Medulla oblongata (tissue), 1 donor: ENCODE measurements around the gene METTL9.
"Not testable (repeated sequence)": the region's sequence is repeated elsewhere in the genome, so short reads cannot be mapped to it uniquely, and the experiment has no call there.

ENCODE experiments used
- DNase-seq: peaks from one replicate; pipeline ENCODE4 v3.0.0-alpha.2; 2015; ENCODE audit errors: extremely low spot score

METTL9 gene

GRCh38 chr16:21599122-21600030 lies at the start of gene METTL9:
Gene METTL9 (plus strand): TSS chr16:21599577. CDS start chr16:21599734, 157 bp downstream.
- DNase-seq: peak; percentile 97

DNA sequence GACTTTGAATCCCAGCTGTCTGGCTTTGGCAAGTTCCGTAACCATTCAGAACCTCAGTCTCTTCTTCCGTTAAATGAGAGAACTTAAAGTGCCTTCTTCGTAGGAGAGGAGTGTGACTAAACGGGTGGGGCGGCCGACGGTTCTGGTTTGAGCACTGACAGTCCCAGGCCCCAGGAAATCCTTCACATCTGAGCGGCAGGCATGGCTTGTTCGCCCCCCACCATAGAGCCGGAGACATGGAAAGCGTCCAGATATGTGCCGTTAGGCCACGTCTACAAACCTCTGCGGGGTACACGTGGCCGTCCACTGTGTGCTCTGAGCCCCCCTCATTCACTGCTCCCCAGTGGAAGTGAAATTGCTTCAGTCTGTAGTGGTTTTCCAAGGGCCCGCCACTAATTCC lies 49.4 kb upstream of the METTL9 start:
- DNase-seq: not testable (repeated sequence)

DNA sequence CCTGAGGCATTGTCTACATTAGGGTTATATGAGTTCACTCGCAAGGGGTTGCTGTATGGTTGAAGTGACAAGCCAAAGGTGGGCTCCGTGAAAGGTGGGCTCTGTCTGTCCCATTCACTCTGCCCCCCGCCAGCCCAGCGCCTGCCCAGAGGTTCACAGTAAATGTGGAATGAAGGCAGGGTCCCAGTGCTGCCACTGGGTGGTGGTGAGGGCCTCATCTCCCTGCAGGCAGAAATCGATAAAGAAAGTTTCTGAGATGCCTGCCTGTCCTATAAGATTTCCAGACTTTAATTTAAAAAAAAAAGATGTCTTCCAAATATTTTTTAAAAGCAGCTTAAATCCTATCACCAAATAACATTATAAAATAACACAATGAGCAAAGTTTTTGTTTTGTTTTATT lies 48.9 kb upstream of the METTL9 start:
- DNase-seq: not testable (repeated sequence)

DNA sequence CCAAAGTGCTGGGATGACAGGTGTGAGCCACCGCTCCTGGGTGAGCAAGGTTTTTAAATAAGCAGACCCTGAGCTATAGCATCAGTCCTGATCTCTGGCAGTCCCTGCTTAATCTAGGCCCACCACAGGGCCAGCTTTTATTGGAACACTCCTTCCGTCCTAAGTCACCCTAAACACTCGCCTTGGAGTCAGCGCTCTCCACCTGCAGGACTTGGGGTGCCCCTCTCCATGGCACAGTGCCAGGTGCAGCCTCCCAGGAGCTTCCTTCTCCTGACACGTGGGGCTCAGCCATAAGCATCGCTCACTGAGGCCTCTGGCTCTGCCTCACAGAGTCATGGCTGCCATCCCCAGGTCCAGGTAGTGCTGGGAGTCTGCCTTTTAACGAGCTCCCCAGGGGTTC lies 48.3 kb upstream of the METTL9 start:
- not testable (repeated sequence) for DNase-seq

DNA sequence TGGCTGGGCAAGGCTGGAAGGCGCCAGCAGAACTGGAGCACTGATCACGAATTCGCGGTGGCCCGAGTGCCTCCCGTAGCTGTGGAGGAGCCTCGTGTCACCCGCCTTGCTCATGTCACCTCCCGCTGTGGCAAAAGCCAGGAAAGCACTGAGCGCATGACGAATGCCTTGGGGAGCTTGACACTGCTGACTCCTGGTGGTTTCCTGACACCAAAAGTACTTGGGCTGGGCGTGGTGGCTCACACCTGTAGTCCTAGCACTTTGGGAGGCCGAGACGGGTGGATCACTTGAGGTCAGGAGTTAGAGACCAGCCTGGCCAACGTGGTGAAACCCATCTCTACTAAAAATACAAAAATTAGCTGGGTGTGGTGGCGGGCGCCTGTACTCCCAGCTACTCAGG lies 47.8 kb upstream of the METTL9 start:
- DNase-seq: not testable (repeated sequence)

GRCh38 chr16:21553481-21554296 lies 45.7 kb upstream of the METTL9 start:
- not testable (repeated sequence) for DNase-seq

DNA sequence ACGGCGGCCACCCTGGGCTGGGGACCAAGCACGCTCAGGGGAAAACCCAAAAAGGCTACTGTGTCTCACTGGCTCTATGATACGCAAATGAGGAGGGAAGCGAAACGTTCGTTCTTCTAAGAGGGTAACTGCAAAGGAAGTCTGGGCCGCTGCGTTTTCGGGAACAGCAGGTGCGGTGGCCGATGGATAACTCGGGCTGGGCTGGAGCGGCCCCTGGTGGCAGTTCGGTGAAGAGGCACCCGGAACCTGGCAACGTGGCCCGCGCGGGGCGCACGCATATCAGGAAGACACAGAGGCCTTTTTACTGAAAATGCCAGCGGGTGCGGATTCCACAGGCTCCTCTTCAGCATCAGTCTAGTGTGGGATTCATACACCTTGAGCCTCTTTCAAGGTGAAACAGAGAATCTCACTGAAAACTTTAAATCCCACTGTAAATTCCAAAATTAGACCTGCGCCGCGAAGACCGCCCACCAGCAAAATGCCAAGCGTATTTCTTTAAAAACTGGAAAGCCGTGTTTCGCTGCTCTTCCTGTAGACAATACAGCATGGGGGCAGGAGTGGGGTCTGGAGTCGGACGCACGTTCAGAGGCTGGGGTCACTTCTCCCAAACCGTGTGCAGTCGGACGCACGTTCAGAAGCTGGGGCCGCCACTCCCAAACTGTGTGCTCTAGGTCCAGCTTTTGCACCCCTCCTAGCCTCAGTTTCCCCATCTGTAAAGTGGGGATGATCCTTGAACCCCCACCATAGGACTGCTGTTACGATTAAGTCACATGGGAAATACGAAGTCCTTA lies 44.4 kb upstream of the METTL9 start:
- peak; percentile 82 for DNase-seq

DNA sequence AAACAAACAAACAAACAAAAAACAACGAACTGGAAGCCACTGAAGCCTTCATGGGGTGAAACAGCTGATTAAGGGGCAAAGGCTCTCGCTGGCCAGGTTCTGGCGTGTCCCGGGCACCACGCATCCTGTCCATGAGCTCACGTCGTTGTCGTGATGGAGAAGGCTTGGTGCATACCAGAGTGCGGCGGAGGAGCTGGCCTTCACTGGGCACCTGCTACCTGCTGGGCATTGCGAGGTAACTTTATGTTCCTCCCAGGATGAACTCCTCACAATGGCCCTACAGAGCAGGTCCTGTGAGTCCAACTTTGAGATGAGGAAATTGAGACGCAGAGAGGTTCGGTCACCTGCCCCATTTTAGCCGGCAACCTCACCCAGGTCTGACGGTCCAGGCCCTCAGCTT lies 43.8 kb upstream of the METTL9 start:
- not testable (repeated sequence) for DNase-seq

DNA sequence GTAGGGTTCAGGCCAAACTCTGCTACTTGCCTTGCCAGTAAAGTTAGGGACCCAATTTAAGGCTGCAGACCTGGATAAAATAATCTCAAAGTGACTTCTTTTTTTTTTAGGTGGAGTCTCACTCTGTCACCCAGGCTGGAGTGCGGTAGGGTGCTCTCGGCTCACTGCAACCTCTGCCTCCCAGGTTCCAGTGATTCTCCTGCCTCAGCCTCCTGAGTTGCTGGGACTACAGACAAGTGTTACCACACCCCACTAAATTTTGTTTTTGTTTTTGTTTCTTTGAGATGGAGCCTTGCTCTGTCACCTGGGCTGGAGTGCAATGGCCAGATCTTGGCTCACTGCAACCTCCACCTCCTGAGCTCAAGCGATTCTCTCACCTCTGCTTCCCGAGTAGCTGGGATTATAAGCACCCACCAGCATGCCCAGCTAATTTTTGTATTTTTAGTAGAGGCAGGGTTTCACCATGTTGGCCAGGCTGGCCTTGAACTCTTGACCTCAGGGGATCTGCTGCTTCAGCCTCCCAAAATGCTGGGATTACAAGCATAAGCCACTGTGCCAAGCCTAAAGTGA lies 43.3 kb upstream of the METTL9 start:
- not testable (repeated sequence) for DNase-seq

GRCh38 chr16:21556651-21557241 lies 42.6 kb upstream of the METTL9 start:
- not testable (repeated sequence) for DNase-seq

GRCh38 chr16:21560462-21560861 lies 38.9 kb upstream of the METTL9 start:
- no peak for DNase-seq

DNA sequence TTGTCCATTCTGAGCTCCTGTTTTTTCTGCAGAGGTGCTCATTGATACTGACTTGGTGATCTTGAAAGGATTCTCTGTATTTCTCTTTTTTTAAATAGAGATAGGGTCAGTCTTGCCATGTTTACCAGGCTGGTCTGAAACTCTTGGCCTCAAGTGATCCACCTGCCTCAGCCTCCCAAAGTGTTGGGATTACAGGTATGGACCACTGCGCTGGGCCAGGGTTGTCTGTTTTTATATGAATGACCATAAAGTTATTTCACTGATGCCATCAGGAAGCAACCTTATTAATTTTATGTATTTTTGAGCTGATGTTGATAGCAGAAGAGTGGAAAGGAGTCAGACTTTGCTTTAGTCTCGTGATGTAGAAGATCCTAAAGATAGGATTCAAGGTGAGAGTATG lies 35.7 kb upstream of the METTL9 start:
- no peak for DNase-seq

GRCh38 chr16:21564367-21564766 lies 35.0 kb upstream of the METTL9 start:
- not testable (repeated sequence) for DNase-seq

- no peak for DNase-seq
Measured at GRCh38 chr16:21565507-21565860, 33.9 kb upstream of the METTL9 start.

DNA sequence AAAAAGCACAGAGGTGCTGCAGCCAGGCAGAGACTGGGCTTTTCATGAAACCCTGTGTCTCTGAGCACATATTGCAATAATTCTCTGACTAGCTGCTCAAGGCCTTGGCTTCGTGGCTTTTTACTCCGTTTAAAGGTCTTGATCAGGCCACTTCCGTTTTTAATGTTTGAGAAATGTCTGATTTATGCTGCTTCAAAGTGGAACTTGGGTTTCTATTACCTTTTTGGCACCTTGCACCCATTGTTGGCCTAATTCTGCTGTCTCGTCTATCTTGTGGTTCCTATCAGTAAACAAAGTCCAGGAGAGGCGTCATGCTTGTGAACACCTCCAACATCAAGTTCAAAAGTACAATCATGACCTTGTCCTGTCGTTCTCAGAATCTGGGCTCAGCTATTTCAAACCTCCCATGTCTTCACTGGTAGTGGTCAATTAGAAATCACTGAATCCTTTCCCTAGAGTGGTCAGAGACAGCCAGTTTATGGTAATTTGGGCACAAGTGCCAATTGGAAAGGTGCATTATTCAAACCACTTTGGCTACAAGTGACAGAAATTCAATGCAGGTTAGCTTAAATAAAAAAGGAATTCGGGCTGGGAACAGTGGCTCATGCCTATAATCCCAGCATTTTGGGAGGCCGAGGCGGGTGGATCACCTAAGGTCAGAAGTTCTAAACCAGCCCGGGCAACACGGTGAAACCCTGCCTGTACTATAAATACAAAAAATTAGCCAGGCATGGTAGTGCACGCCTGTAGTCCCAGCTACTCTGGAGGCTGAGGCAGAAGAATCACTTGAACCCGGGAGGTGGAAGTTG lies 33.3 kb upstream of the METTL9 start:
- DNase-seq: no peak

DNA sequence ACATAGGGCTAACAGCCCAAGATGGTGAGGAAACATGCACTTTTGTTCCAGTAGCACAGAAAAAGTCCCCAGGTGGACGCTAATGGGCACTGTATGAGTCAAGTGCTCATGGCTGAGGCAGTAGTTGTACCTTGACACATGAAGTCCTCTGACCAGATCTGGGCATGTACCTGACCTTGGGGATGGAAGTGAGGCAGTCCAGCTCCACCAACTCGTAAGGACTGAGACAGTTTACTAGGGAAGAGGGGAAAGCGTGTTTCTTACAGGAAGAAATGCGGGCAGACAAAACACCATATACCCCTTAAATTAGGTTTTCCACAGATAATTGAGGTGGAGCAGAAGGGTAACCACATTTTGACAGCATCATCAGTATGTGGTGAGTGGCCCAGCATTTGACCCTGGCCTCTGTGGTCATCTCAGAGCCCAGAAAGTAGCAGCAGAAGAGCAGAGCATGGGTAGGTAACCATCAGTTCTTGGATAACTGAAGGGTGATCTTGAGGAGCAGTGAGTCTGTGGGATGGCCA lies 32.4 kb upstream of the METTL9 start:
- DNase-seq: no peak

DNA sequence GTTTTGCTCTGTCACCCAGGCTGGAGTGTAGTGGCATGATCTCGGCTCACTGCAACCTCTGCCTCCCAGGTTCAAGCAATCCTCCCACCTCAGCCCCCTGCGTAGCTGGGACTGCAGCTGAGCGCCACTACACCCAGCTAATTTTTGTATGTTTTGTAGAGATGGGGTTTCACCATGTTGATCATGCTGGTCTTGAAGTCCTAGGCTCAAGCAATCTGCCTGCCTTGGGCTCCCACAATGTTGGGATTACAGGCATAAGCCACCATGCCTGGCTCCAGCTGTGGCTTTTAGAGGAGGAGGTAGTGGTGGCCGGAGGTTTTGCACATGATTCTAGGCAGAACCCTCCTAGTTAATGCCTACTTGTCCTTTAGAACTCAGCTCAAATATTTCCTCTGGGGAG lies 31.9 kb upstream of the METTL9 start:
- DNase-seq: not testable (repeated sequence)

DNA sequence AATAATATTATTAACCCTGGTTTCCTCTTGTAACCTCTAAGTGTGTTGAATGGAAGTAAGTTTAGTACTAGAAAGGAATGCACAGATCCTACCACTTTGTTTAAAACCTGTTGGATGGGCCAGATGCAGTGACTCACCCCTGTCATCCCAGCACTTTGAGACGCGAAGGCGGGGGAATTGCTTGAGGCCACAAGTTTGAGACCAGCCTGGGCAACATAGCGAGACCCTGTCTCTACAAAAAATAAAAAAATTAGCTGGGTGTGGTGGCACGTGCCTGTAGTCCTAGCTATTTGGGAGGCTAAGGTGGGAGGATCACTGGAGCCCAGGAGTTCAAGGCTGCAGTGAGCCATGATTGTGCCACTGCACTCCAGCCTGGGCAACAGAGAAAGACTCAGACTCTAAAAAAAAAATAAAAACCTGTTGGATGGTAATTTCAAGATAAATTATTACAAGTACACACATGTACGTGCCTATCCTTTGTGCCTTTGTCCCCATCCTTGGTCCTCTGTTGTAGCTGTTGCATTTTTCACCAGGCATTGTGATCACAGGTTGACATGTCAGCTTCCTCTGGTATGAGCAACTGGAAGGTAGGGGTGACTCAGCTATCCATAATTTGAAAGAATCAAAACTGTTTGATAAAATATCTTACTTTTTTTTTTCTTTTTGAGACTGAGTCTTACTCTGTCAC lies 30.7 kb upstream of the METTL9 start:
- DNase-seq: no peak

- DNase-seq: no peak
Measured at GRCh38 chr16:21570676-21571017, 28.7 kb upstream of the METTL9 start.

GRCh38 chr16:21573506-21573905 lies 25.9 kb upstream of the METTL9 start:
- DNase-seq: not testable (repeated sequence)
